Neural progenitor cell (in vitro differentiated cells): Measurements from ENCODE around the gene RWDD1. TPM values are rescaled to one million over a fixed set of nuclear protein-coding genes. Genes with fewer than 3 reads are reported as not detected.

Experiments used
- DNase-seq: peaks from one replicate; pipeline ENCODE4 v3.0.0-alpha.2; 2016; ENCODE audit warnings: low spot score
- H2AFZ ChIP-seq: fragments of 200-600 bp; sonication (generic); replicated peaks from 2 replicates; pipeline ENCODE4 v1.6.1; 2016; ENCODE audit warnings: antibody characterized with exemption
- H3F3A ChIP-seq: fragments of 200-600 bp; sonication (generic); 2 replicates; pipeline ENCODE4 v1.6.1; 2016; ENCODE audit warnings: antibody characterized with exemption, low read depth
- H3K27ac ChIP-seq: fragments of 200-600 bp; sonication (generic); 2 replicates; pipeline ENCODE4 v1.5.1; 2016; ENCODE audit warnings: mild to moderate bottlenecking
- H3K27me3 ChIP-seq: fragments of 200-600 bp; sonication (generic); 2 replicates; pipeline ENCODE4 v1.6.1; 2016; ENCODE audit warnings: mild to moderate bottlenecking, moderate library complexity
- H3K36me3 ChIP-seq: fragments of 200-600 bp; sonication (generic); 2 replicates; pipeline ENCODE4 v1.5.1; 2016
- H3K4me1 ChIP-seq: fragments of 200-600 bp; sonication (generic); 2 replicates; pipeline ENCODE4 v1.6.1; 2016; ENCODE audit warnings: mixed run types
- H3K4me2 ChIP-seq: fragments of 200-600 bp; sonication (generic); 2 replicates; pipeline ENCODE4 v1.6.1; 2016
- H3K4me3 ChIP-seq: fragments of 200-600 bp; sonication (generic); 2 replicates; pipeline ENCODE4 v1.5.1; 2016
- H3K79me2 ChIP-seq: fragments of 200-600 bp; sonication (generic); 2 replicates; pipeline ENCODE4 v1.6.1; 2016; ENCODE audit warnings: low read depth
- H3K9ac ChIP-seq: fragments of 200-600 bp; sonication (generic); 2 replicates; pipeline ENCODE4 v1.6.1; 2016
- H3K9me3 ChIP-seq: fragments of 200-600 bp; sonication (generic); 2 replicates; pipeline ENCODE4 v1.5.1; 2016; ENCODE audit warnings: low read depth
- H4K20me1 ChIP-seq: fragments of 200-600 bp; sonication (generic); 2 replicates; pipeline ENCODE4 v1.6.1; 2016; ENCODE audit warnings: low read depth
- H3K27ac Mint-ChIP-seq: 3 replicates; pipeline ENCODE4 v1.8.0; 2021; ENCODE audit warnings: mixed read lengths
- H3K27me3 Mint-ChIP-seq: 2 replicates; pipeline ENCODE4 v1.8.0; 2022; ENCODE audit warnings: low read depth, mild to moderate bottlenecking, inconsistent platforms, moderate library complexity, mixed read lengths; ENCODE audit not compliant: insufficient read depth
- H3K36me3 Mint-ChIP-seq: 3 replicates; pipeline ENCODE4 v1.8.0; 2021; ENCODE audit warnings: mixed read lengths
- H3K4me1 Mint-ChIP-seq: 3 replicates; pipeline ENCODE4 v1.8.0; 2021; ENCODE audit warnings: mixed read lengths
- H3K4me3 Mint-ChIP-seq: 3 replicates; pipeline ENCODE4 v1.8.0; 2021; ENCODE audit warnings: mild to moderate bottlenecking, moderate library complexity, mixed read lengths
- H3K9me3 Mint-ChIP-seq: 3 replicates; pipeline ENCODE4 v1.8.0; 2020; ENCODE audit warnings: mixed read lengths
- EZH2 ChIP-seq: fragments of 200-600 bp; sonication (generic); IDR thresholded peaks from 2 replicates; pipeline ENCODE4 v1.6.1; 2017; ENCODE audit warnings: antibody characterized with exemption, mild to moderate bottlenecking, moderate library complexity
- EZH2phosphoT487 ChIP-seq: fragments of 200-600 bp; sonication (generic); IDR thresholded peaks from 2 replicates; pipeline ENCODE4 v1.6.1; 2017; ENCODE audit warnings: antibody characterized with exemption
- total RNA-seq: library from RNA; depleted of rRNA; stranded (reverse); fragments of >200 nt; gene quantifications from 2 replicates; pipeline ENCODE4 v1.2.3, GENCODE V29; 2015; ENCODE audit warnings: low replicate concordance
- TF ChIP-seq, protein P1 (sequence below): fragments of 200-600 bp; sonication (generic); IDR thresholded peaks from 2 replicates; pipeline ENCODE4 v1.5.1; 2017; ENCODE audit warnings: antibody characterized with exemption, mild to moderate bottlenecking

RWDD1 gene
- total RNA-seq, 1 donor from 2014 or later = 43.2 TPM

DNA sequence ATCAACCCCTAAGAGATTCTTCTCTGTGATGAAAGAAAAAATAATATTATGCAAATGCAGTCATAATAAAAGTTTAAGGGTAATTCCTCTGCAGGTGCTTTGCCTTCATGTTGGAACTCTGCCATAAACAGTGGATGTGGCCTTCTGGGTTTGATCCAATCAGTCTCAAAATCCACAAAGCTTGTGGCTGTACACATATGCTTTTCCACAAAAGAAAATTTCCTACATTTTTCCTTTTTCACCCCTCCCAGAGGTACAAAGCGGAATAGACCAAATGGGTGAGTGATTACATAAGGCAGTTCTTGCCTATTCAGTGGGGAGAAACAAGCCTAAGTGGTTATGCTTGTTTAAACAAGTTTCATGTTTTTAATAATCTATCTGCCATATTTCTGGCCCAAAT lies 43.2 kb upstream of the RWDD1 start:
- Mint-ChIP-seq H3K27me3 (no peaks in the 10 kb centered on the region), H3K9me3 (no peaks in the 10 kb centered on the region), H3K4me1 (peaks cover 35% of the 10 kb centered on the region), H3K36me3 (no peaks in the 10 kb centered on the region), H3K4me3 (no peak overlapping the region), H3K27ac (no peak overlapping the region)
- peaks cover 11% of the 10 kb centered on the region for H3F3A ChIP-seq
- H3K4me2 ChIP-seq = no peak overlapping the region
- H3K4me3 ChIP-seq = no peak overlapping the region
- no peaks in the 10 kb centered on the region for H3K27me3 ChIP-seq
- no peak overlapping the region for H3K9ac ChIP-seq
- H2AFZ ChIP-seq = no peak overlapping the region
- no peaks in the 10 kb centered on the region for H3K9me3 ChIP-seq
- H3K27ac ChIP-seq = no peak overlapping the region
- no peaks in the 10 kb centered on the region for H3K79me2 ChIP-seq
- no peaks in the 10 kb centered on the region for H4K20me1 ChIP-seq
- peaks cover 21% of the 10 kb centered on the region for H3K4me1 ChIP-seq
- DNase-seq = no peak
- H3K36me3 ChIP-seq = no peaks in the 10 kb centered on the region
- no peak for TF ChIP-seq EZH2phosphoT487
- TF ChIP-seq, protein P1, sequence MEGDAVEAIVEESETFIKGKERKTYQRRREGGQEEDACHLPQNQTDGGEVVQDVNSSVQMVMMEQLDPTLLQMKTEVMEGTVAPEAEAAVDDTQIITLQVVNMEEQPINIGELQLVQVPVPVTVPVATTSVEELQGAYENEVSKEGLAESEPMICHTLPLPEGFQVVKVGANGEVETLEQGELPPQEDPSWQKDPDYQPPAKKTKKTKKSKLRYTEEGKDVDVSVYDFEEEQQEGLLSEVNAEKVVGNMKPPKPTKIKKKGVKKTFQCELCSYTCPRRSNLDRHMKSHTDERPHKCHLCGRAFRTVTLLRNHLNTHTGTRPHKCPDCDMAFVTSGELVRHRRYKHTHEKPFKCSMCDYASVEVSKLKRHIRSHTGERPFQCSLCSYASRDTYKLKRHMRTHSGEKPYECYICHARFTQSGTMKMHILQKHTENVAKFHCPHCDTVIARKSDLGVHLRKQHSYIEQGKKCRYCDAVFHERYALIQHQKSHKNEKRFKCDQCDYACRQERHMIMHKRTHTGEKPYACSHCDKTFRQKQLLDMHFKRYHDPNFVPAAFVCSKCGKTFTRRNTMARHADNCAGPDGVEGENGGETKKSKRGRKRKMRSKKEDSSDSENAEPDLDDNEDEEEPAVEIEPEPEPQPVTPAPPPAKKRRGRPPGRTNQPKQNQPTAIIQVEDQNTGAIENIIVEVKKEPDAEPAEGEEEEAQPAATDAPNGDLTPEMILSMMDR = no peak
- no peak for TF ChIP-seq EZH2

DNA sequence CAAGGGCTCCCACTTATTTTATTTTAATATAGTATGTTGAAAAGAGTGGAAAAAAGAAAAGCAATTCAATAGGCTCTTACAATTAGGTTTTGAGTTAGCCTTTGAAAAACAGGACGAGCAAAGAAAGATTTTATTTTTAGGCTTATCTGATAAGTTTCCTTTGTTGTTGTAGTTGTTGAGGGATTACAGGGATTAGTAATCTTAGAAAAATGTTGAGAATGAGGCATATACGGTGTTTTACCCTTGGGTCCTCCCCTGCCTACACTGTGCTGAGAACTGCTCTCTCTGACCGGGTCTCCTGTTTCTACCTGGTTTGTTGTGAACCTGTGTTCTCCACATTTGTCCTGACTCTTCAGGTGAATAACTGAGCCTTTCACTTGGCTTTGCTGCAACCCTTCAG lies 42.5 kb upstream of the RWDD1 start:
- peaks cover 27% of the 10 kb centered on the region for H3K4me1 ChIP-seq
- no peaks in the 10 kb centered on the region for H3K36me3 ChIP-seq
- no peak overlapping the region for H3K4me2 ChIP-seq
- no peaks in the 10 kb centered on the region for H3K36me3 Mint-ChIP-seq
- no peaks in the 10 kb centered on the region for H3K9me3 Mint-ChIP-seq
- no peak for DNase-seq
- peaks cover 17% of the 10 kb centered on the region for H3F3A ChIP-seq
- no peaks in the 10 kb centered on the region for H3K79me2 ChIP-seq
- no peak overlapping the region for H3K27ac ChIP-seq
- peaks cover under 1% of the 10 kb centered on the region for H3K27me3 Mint-ChIP-seq
- H4K20me1 ChIP-seq = no peaks in the 10 kb centered on the region
- H3K27ac Mint-ChIP-seq = no peak overlapping the region
- peaks cover 41% of the 10 kb centered on the region for H3K4me1 Mint-ChIP-seq
- no peak for TF ChIP-seq EZH2
- TF ChIP-seq, protein P1 = no peak
- no peak for TF ChIP-seq EZH2phosphoT487
- no peak overlapping the region for H3K4me3 ChIP-seq
- H3K4me3 Mint-ChIP-seq = no peak overlapping the region
- no peaks in the 10 kb centered on the region for H3K27me3 ChIP-seq
- H3K9me3 ChIP-seq = no peaks in the 10 kb centered on the region
- H2AFZ ChIP-seq = no peak overlapping the region
- no peak overlapping the region for H3K9ac ChIP-seq

DNA sequence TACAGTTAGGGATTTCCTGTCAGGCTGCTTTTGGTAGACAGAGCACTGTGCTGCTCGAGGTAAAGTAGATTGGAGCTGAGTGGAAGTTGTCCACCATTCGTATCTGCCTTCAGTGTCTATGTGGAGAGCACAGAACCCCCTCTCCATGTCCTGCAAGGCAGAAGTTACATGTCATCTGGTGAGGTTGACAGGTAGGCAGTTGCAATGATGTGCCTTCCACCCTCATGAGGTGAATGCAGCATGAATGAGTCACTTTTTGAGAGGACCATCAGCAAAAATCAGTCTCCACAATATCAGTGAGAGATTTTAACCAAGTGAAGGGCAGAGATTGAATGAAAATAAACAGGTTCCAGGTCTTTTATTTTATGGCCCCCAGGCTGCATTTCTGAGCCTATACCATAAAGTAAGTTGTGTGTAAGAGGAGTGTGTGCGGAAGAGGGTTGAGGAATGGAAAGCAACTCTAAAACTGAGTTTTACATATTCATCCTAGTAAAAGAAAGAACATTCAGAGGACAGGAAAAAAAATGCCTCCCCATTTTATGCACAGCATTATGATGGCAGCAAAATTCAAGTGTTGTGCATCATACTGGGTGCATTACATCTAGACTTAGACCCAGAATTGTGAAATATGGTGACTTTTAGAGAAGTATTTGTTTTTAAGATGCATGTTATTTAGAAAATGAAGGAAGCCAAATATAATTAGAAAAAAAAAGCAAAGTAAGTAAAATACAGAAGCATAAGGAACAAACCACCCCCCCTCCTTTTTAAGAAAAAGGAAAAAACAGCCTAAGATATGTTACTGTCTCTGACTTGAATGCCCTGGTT lies 41.6 kb upstream of the RWDD1 start:
- Histone ChIP-seq H3F3A (peaks cover 21% of the 10 kb centered on the region), H3K27ac (no peak overlapping the region), H3K9ac (no peak overlapping the region), H3K4me2 (peak overlapping the region; percentile 6), H3K9me3 (no peaks in the 10 kb centered on the region), H3K4me1 (peaks cover 32% of the 10 kb centered on the region), H2AFZ (no peak overlapping the region), H3K36me3 (no peaks in the 10 kb centered on the region), H4K20me1 (no peaks in the 10 kb centered on the region), H3K79me2 (no peaks in the 10 kb centered on the region), H3K4me3 (no peak overlapping the region), H3K27me3 (no peaks in the 10 kb centered on the region)
- Mint-ChIP-seq H3K4me1 (peaks cover 48% of the 10 kb centered on the region), H3K27me3 (peaks cover 3% of the 10 kb centered on the region), H3K36me3 (no peaks in the 10 kb centered on the region), H3K4me3 (no peak overlapping the region), H3K9me3 (no peaks in the 10 kb centered on the region), H3K27ac (peak overlapping the region; percentile 83)
- TF ChIP-seq, protein P1 = no peak
- no peak for TF ChIP-seq EZH2phosphoT487
- TF ChIP-seq EZH2 = no peak
- no peak for DNase-seq
